Stimulated activated CD8-positive, alpha-beta memory T cell treated with anti-CD3 and anti-CD28 coated beads, Interleukin-12 subunit alpha, Interleukin-12 subunit beta, amount 100 ng/mL, for 4 hours (primary cell): ENCODE data around the gene FAM43B.
"Not testable (repeated sequence)": the region's sequence is repeated elsewhere in the genome, so short reads cannot be mapped to it uniquely, and the experiment has no call there.

Experiments
- DNase-seq: peaks from one replicate; pipeline ENCODE4 v3.0.0-alpha.2; 2020; ENCODE audit warnings: low read depth

FAM43B gene

GRCh38 chr1:20551945-20552727 is at the start of gene FAM43B:
Gene FAM43B, plus strand, starts transcription at chr1:20552573. Its CDS starts 401 bp downstream, at chr1:20552974.
- no peak for DNase-seq

GRCh38 chr1:20505488-20505887 is 46.9 kb upstream of the FAM43B start:
- no peak for DNase-seq

- DNase-seq: no peak
These were observed 45.2 kb upstream of the FAM43B start for GRCh38 chr1:20507248-20507563.

- DNase-seq: peak; percentile 89
These were observed 44.6 kb upstream of the FAM43B start, which contains the start of gene MUL1 for GRCh38 chr1:20507564-20508410. Gene MUL1, minus strand, starts transcription at chr1:20508151. Its CDS starts 127 bp downstream, at chr1:20508024.

- DNase-seq: no peak
These were observed 44.0 kb upstream of the FAM43B start for GRCh38 chr1:20508411-20508771.

GRCh38 chr1:20511518-20512428 is 40.6 kb upstream of the FAM43B start:
- no peak for DNase-seq

- not testable (repeated sequence) for DNase-seq
These were observed 32.6 kb upstream of the FAM43B start for GRCh38 chr1:20519609-20520262.

GRCh38 chr1:20521960-20522861 is 30.2 kb upstream of the FAM43B start:
- DNase-seq: peak; percentile 11

- DNase-seq: no peak
These were observed 26.1 kb upstream of the FAM43B start for GRCh38 chr1:20526267-20526666.

- no peak for DNase-seq
These were observed 24.2 kb upstream of the FAM43B start for GRCh38 chr1:20528221-20528620.

- DNase-seq: no peak
These were observed 22.1 kb upstream of the FAM43B start for GRCh38 chr1:20530306-20530705.

- no peak for DNase-seq
These were observed 21.5 kb upstream of the FAM43B start for GRCh38 chr1:20530901-20531300.

GRCh38 chr1:20533635-20534034 is 18.7 kb upstream of the FAM43B start:
- no peak for DNase-seq

GRCh38 chr1:20534659-20535417 is 17.5 kb upstream of the FAM43B start:
- DNase-seq: no peak

- no peak for DNase-seq
These were observed 14.1 kb upstream of the FAM43B start for GRCh38 chr1:20538227-20538626.

GRCh38 chr1:20538760-20539551 is 13.4 kb upstream of the FAM43B start:
- DNase-seq: no peak

GRCh38 chr1:20540281-20540680 is 12.1 kb upstream of the FAM43B start:
- no peak for DNase-seq

- DNase-seq: no peak
These were observed 5.7 kb upstream of the FAM43B start for GRCh38 chr1:20546637-20547036.

- DNase-seq: no peak
These were observed 1.2 kb upstream of the FAM43B start for GRCh38 chr1:20551161-20551560.
